HTERT RPE-1 (cell line): ENCODE results near the gene FAM170B.

Experiments used
- in situ Hi-C: fragments of 300-500 bp; cut with MboI; formaldehyde crosslinking; loops from 4 replicates; pipeline ENCODE4 v1.14.3; 2020; ENCODE audit warnings: low sequenced_read_pairs

FAM170B gene

GRCh38 chr10:49169776-49170175 lies 36.0 kb upstream of the FAM170B start:
- in situ Hi-C loops, result no loop called here

DNA sequence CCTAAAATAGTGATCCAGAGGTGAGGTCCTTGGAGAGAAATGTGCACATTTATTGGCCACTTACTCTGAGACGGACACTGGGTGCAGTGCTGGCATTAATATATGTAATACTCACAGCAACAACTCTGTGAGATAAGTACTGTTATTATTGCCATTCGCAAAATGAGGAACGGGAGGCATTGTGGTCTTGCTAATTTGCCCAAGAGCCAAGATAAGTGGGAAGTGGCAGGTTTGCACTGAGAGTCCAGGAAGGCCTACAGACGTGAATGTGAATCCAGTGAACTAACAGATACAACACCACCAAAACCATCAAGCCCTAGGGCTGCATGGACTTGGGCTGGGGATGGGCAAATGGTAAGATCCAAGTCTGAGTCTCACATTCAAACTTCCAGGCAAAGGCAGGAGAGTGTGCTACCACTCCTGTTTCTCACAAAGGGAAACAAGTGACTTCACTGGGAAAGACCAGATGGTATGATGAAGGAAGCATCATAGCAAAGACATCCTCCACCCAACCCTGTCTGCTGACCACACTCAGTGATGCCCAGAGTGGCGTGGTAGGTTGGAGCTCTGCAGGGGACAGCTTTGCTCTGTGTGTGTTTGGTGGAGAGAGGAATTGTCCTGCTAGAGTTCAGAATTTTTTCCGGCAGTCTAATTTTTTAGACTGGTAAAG lies 35.1 kb upstream of the FAM170B start:
- in situ Hi-C loops, result no loop called here

DNA sequence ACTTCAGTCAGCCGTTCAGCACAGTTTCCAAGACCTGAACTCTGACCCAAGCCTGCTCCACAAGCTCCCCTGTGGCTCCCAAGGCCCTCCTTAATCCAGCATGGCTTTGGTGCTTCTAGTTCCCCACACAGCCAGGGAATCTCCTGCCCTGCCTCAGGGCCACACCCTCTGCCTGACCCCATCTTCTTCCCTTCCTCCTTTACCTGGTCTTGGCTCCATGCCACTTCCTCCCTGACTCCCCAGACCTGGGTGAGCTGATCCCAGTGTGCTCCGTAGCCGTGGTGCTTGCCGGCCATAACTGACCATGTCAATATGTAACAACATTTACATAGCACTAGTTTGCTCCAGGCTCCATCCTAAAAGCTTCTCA lies 34.3 kb upstream of the FAM170B start:
- in situ Hi-C loops, result no loop called here

GRCh38 chr10:49167425-49168170 lies 33.8 kb upstream of the FAM170B start:
- in situ Hi-C loops, result no loop called here

DNA sequence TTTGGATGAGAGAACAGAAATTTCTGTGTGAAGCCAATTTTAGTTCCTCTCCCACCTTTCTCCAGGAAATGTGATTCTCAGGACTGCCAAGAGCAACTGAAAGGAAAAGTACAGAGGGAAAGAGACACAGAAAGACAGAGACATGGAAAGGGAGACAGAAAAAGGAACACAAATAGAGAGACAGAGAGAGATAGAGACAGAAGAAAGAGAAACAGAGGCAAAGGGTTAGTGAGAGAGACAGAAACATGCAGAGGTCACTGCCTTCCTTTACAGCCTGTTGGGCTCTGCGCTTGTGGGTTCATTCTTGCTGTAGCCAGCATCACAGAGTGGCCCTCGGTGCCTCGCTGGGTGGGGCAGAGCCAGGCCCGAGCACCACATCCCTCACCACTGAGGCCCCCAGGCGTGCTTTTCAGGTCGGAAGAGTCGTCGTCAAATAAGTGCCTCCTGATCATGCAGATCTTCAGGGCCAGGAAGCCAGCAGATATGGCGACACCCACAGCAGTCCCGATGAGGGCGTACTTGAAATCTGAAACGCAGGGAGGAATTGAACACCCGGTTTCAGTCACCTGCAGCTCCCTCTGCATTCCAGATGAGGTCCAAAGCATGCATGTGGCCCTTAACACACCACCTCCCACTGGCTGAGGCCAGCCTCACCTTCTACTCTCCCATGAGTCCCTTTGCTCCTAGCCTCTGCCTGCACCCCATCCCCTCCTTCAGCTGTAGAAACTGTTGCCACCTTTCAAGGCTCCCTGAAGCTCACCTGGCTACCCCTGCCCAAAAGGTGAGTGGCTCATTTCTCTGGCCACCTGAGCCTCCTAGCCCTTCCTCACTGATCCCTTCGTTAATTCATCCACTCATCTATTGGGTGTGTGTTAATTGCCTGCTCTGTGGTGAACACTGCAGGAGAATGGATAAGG lies 32.9 kb upstream of the FAM170B start:
- in situ Hi-C loops, result no loop called here

DNA sequence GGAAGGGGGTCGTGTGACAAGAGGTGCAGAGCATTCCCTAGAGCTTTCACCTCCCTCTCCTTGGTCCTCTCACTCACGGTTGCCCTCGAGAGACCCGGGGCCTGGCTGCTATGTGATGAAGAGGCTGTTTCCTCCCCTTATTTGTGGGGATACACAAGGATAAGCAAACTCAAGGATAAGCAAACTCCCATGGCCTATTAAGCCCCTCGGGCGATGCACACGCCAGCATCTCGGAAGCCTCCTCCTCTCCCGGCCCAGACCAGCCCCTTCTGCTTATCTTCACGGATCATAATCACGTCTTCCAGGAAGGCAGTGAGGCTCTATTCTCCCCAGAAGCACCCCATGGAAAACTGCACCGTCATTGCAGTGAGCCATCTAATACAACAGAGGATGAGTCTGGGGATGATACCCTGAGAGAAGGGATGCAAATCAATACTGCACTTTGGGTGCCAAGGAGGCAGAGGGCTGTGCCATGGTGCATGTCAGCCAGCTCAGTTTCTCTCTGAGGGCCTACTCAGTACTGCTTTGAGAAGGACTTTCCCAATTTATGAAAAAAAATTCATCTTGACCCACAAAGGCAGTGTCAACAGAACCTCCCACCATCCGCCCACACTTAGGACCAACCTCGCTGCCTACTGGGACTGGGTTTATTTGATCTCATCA lies 32.1 kb upstream of the FAM170B start:
- in situ Hi-C loops, result no loop called here

DNA sequence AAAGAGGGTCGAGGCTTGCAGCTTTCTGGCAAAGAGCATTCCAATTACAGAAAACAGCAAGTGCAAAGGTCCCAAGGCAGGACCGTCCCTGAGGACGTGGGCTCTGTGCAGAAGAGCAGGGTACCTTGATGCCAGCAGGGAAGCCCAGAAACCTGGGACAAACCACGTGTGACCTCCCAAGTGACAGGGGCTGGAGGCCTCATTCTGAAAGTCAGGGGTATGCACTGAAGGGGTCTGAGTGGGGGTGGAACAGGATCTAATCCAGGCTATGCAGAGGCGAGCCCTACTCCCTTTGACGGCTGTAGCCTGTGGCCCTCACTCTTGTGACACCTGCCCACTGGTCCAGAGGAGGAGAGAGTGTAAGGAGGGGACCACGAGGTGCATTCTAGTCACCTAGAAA lies 31.4 kb upstream of the FAM170B start:
- in situ Hi-C loops, result no loop called here

GRCh38 chr10:49164559-49165188 lies 30.9 kb upstream of the FAM170B start:
- in situ Hi-C loops, result no loop called here

DNA sequence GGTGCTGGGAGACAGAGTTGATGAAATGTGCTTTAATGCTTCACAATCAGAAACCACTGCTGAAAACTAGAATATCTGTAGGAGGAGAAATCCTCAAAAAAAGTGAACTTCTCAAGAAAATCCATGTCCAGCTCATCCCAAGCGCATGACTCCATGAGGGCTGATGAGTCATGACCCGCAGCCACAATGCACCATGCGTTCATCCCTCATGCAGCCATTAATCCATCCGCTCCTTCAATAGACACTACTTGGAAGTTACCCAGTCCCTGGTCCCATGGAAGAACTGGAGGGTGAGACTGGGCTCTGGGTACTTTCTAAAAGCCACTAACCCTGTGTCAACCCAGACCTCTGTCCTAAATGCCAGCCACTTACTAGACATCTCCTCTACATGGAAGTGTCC lies 29.9 kb upstream of the FAM170B start:
- in situ Hi-C loops, result no loop called here

- in situ Hi-C loops, result no loop called here
These were observed 29.0 kb upstream of the FAM170B start for GRCh38 chr10:49162761-49163310.

DNA sequence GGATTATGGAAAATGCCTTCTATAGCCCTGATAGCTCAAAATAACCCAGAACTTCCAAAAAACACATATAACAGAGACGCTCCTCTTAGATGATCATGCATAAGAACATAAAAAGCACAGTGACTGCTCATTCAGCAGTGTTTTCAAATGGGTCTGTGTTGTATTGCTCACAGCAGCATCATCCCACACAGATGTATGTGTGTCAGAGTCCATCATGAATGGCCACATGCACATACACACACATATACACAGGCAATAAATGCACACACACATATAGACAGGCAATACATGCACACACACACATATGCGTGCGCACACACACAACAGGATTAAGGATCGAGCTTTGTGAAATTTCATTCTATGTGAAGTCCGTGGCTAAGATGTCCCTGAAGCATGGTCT lies 28.2 kb upstream of the FAM170B start:
- in situ Hi-C loops, result no loop called here

GRCh38 chr10:49161411-49161997 lies 27.7 kb upstream of the FAM170B start:
- in situ Hi-C loops, result no loop called here

GRCh38 chr10:49160814-49161213 lies 27.0 kb upstream of the FAM170B start:
- in situ Hi-C loops, result no loop called here

- in situ Hi-C loops, result no loop called here
These were observed 26.3 kb upstream of the FAM170B start for GRCh38 chr10:49160110-49160509.

- in situ Hi-C loops, result no loop called here
These were observed 25.1 kb upstream of the FAM170B start for GRCh38 chr10:49158915-49159314.

DNA sequence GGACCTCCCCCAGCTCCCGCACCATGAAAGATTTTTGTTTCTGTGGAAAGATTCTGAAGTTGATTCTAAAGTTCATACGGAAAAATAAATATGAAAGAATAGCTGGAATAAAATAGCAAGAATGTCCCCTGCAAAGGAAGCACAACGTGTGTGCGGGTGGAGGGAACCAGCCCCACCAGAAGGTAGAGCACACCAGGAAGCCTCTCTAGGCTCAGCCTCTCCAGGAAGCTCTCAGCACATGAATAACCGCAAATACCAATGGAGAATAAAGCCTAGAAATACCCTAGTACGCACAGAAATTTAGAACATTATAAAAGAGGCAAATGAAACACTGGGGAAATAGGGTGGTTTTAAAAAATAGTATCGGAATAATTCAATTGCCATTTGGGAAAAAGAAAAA lies 24.6 kb upstream of the FAM170B start:
- in situ Hi-C loops, result no loop called here

DNA sequence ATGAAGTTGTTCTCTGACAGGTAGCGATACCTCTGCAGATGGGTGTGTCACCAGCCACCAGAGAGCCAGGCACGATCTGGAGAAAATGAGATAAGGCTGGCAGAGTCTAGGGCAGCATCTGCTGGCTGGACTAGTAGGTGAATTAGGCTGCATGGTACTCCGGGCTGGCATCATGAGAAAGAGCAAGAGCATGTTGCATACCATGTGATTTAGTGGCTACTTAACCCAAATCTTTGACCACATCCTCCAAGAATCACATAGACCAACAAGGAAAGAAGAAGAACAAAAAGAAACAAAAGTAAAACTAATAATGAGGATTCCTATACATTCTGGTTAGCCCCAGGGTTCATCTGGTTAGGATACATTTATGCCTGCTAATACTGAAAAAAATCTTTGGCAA lies 23.4 kb upstream of the FAM170B start:
- in situ Hi-C loops, result no loop called here

DNA sequence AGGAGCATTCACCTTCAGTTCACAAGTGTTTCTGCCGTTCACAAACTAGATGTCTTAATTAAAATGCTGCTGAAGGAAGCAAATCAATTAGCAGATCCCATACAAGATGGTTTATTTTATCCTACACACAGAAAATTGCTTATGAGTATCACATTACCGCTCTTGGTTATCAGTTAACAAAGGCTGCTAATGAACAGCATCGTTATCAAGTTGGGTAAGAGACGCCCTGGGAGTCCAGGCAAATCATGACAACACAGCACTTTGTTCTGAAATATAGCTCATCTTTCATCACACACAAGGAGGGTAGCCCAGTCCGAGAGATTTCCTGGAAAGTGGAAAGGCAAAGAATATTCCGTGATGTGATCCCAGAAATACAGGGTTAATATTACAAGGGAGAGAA lies 20.8 kb upstream of the FAM170B start:
- in situ Hi-C loops, result no loop called here

DNA sequence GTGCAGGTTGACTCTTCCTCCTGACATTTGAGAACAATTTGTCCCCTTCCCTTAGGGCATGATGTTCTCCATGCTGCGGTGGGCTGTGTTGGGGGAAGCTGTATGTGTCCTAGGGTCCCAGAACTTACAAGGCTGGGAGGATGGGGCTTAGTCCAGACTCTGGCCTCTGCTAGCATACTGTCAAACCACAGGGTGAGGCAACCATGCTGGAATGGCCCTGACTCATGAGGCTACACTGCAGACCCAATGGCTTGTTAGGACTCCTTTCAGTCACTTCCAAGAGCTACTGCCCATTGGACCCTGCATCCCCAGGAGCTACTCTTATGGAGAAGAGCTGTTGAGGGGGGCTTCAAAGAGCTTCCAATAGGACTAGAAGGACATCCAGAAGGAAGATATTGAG lies 20.1 kb upstream of the FAM170B start:
- in situ Hi-C loops, result no loop called here

GRCh38 chr10:49153115-49153514 lies 19.3 kb upstream of the FAM170B start:
- in situ Hi-C loops, result no loop called here
